ENCODE data around the gene MTHFR. TPM values are rescaled to one million over a fixed set of nuclear protein-coding genes. Genes with fewer than 3 reads are reported as not detected.

The MTHFR gene
- total RNA-seq, 1 donor from 2014 or later, result 18.1 TPM

GRCh38 chr1:11765661-11766428 lies 39.9 kb downstream of the MTHFR start:
- Mint-ChIP-seq H3K27me3 (ENCODE audit: insufficient read depth) (peaks cover 15% of the 10 kb centered on the region), H3K27ac (no peak overlapping the region), H3K36me3 (ENCODE audit: low read depth) (no peaks in the 10 kb centered on the region), H3K4me1 (ENCODE audit: low read depth) (no peaks in the 10 kb centered on the region), H3K4me3 (no peak overlapping the region), H3K9me3 (no peaks in the 10 kb centered on the region)
- DNase-seq (ENCODE audit: low spot score), result no peak
- intact Hi-C loops (cut with micrococcal nuclease), result no loop called here

GRCh38 chr1:11764519-11764918 lies 41.2 kb downstream of the MTHFR start:
- Mint-ChIP-seq H3K27ac (no peak overlapping the region), H3K4me1 (ENCODE audit: low read depth) (no peaks in the 10 kb centered on the region), H3K27me3 (ENCODE audit: insufficient read depth) (peaks cover 18% of the 10 kb centered on the region), H3K4me3 (no peak overlapping the region), H3K9me3 (no peaks in the 10 kb centered on the region), H3K36me3 (ENCODE audit: low read depth) (no peaks in the 10 kb centered on the region)
- no peak for DNase-seq (ENCODE audit: low spot score)
- intact Hi-C loops (cut with micrococcal nuclease), result no loop called here

DNA sequence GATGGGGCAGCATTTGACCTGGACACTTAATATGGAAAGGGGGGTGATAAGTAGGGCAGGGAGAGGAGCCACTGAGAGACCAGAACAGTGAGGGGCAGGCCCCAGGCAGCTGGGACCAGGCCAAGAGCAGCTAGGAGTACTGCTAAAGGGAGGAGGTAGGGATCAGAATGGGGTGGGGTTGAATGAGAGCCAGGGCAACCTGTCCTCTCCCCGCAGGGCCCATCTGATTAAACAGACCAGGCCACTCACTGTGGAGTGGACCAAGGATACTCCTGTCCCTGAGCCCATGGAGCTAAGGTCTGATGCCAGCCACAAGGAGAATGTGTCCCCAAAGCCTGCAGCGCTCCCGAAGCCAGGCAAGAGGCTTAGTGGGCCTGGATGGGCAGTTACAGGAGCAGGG lies 41.6 kb downstream of the MTHFR start:
- H3K27ac Mint-ChIP-seq, result no peak overlapping the region
- no peak overlapping the region for H3K4me3 Mint-ChIP-seq
- no peaks in the 10 kb centered on the region for H3K9me3 Mint-ChIP-seq
- intact Hi-C loops (cut with micrococcal nuclease), result no loop called here
- DNase-seq (ENCODE audit: low spot score), result no peak
- peaks cover 18% of the 10 kb centered on the region for H3K27me3 Mint-ChIP-seq (ENCODE audit: insufficient read depth)
- no peaks in the 10 kb centered on the region for H3K4me1 Mint-ChIP-seq (ENCODE audit: low read depth)
- no peaks in the 10 kb centered on the region for H3K36me3 Mint-ChIP-seq (ENCODE audit: low read depth)

GRCh38 chr1:11761988-11762406 lies 43.8 kb downstream of the MTHFR start, which contains the start of gene C1orf167:
TSS of gene C1orf167 (plus strand) at chr1:11762193. CDS start at chr1:11764401, 2,208 bp downstream.
- no peak within 1 kb of the TSS for H3K4me3 Mint-ChIP-seq

DNA sequence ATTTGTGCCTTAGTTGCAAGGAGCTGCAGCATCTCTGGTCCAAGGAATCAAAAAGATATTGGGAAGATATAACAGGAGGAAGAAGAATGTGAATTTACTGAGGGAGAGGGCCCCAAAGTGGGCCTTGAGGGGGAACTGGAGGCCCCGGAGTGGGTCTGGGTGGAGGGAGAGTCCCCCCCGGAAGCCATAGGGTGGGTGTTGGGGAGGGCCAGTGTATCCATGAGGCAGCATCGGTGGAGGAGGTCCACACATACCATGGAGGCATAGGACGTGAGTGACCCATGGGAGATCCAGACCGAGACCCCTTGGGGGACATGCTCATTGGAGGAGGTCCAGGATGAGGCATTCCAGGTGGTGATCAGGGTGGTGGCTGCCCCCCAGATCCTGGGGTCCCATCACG lies 44.5 kb downstream of the MTHFR start:
- Mint-ChIP-seq H3K36me3 (ENCODE audit: low read depth) (no peaks in the 10 kb centered on the region), H3K27me3 (ENCODE audit: insufficient read depth) (peaks cover 21% of the 10 kb centered on the region), H3K9me3 (no peaks in the 10 kb centered on the region), H3K27ac (no peak overlapping the region), H3K4me1 (ENCODE audit: low read depth) (no peaks in the 10 kb centered on the region), H3K4me3 (no peak overlapping the region)
- no peak for DNase-seq (ENCODE audit: low spot score)
- intact Hi-C loops (cut with micrococcal nuclease), result no loop called here

More at GRCh38 chr1:11761988-11762406, 43.8 kb downstream of the MTHFR start, which contains the start of gene C1orf167:
- intact Hi-C loops (cut with micrococcal nuclease), result loop anchor here (1.0 kb wide), 1 partner anchor 44 kb away; the partner anchor contains the start of gene CLCN6
- H3K36me3 Mint-ChIP-seq (ENCODE audit: low read depth), result no peaks in the 10 kb centered on the region
- H3K9me3 Mint-ChIP-seq, result no peaks in the 10 kb centered on the region
- peaks cover 21% of the 10 kb centered on the region for H3K27me3 Mint-ChIP-seq (ENCODE audit: insufficient read depth)
- peak; percentile 27 for DNase-seq (ENCODE audit: low spot score)
- H3K4me1 Mint-ChIP-seq (ENCODE audit: low read depth), result no peaks in the 10 kb centered on the region
- no peak within 1 kb of the TSS for H3K27ac Mint-ChIP-seq

GRCh38 chr1:11759791-11760190 lies 46.0 kb downstream of the MTHFR start:
- intact Hi-C loops (cut with micrococcal nuclease), result no loop called here
- Mint-ChIP-seq H3K4me3 (no peak overlapping the region), H3K4me1 (ENCODE audit: low read depth) (no peaks in the 10 kb centered on the region), H3K27ac (no peak overlapping the region), H3K36me3 (ENCODE audit: low read depth) (no peaks in the 10 kb centered on the region), H3K9me3 (no peaks in the 10 kb centered on the region), H3K27me3 (ENCODE audit: insufficient read depth) (peaks cover 21% of the 10 kb centered on the region)
- no peak for DNase-seq (ENCODE audit: low spot score)

DNA sequence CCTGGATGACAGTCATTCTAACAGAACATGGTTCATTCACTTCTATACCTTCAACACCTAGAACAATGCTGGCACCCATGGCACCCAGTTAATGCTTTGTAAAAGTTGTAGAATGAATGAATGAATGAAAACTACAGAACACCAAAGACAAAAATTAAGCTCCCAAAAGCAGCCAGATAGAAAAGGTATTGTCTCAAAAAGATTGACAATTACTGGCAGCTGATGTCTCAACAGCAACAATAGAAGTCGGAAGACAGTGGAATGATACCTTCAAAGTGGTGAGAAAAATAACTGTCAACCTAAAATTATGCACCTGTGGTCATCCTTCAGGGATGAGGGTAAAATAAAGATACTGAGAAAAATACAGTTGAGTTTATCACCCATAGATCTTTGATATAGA lies 48.7 kb downstream of the MTHFR start:
- no peak for DNase-seq (ENCODE audit: low spot score)
- Mint-ChIP-seq H3K27me3 (ENCODE audit: insufficient read depth) (peaks cover 13% of the 10 kb centered on the region), H3K36me3 (ENCODE audit: low read depth) (no peaks in the 10 kb centered on the region), H3K9me3 (no peaks in the 10 kb centered on the region), H3K27ac (no peak overlapping the region), H3K4me1 (ENCODE audit: low read depth) (no peaks in the 10 kb centered on the region), H3K4me3 (no peak overlapping the region)
- intact Hi-C loops (cut with micrococcal nuclease), result no loop called here

DNA sequence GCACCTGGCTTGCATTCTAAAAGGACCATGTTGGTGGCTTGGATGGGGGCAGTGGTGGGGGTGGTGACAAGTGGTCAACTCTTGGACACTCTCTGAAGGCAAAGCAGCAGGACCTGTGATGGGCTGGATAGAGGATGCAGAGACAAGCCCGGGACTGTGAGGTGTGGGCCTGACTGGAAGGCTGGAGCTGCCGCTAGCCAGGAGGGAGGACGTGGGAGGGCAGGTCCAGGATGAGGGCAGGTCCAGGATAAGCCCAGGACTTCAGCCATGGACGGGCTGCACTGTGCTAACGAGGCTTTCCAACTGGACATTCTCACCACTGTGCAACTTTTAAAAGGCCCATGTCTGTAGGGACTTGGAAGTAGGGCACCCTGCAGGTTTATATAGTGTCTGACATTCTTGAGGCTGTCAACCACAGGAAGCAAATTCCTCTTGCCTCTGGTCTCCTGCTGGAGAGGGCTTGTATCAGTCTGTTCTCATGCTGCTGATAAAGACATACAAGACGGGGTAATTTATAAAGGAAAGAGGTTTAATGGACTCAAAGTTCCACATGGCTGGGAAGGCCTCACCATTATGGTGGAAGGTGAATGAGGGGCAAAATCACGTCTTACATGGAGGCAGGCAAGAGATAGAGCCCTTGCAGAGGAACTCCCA lies 52.1 kb downstream of the MTHFR start:
- Mint-ChIP-seq H3K9me3 (no peaks in the 10 kb centered on the region), H3K27me3 (ENCODE audit: insufficient read depth) (peaks cover 3% of the 10 kb centered on the region), H3K27ac (no peak overlapping the region), H3K4me3 (no peak overlapping the region), H3K36me3 (ENCODE audit: low read depth) (peaks cover 3% of the 10 kb centered on the region), H3K4me1 (ENCODE audit: low read depth) (peaks cover 6% of the 10 kb centered on the region)
- intact Hi-C loops (cut with micrococcal nuclease), result no loop called here
- no peak for DNase-seq (ENCODE audit: low spot score)

DNA sequence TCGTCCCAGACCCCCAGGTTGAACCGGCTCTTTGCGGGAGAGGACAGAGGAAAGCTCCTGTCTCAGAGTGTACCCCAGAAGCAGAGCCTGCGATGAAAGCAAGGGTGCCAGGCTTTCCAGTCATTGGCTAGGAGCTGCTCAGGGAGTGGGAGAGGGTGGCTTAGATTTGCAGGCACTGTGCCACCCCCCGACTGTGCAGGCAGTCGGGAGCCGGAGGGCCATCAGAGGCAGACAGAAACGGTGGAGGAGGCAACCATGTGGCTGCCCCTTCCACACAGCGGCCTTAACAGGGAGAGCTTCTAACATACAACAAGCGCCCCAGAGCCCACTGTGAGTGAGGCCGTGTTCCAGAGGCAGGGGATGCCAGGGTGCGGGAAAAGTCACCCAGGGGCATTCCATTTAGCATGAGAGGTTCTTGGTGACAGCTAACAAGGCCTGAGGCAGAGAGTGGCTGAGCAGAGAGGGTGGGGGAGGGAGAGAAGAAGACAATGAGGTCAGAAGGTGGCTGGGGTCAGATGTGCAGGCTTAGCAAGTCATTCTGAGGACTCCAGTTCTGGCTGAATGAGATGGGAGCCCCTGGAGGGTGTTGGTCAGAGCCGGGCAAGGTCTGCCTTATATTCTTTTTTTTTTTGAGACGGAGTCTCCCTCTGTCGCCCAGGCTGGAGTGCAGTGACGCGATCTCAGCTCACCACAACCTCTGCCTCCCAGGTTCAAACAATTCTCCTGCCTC lies 53.2 kb downstream of the MTHFR start:
- peaks cover 6% of the 10 kb centered on the region for H3K4me1 Mint-ChIP-seq (ENCODE audit: low read depth)
- no peak overlapping the region for H3K4me3 Mint-ChIP-seq
- no peaks in the 10 kb centered on the region for H3K27me3 Mint-ChIP-seq (ENCODE audit: insufficient read depth)
- no peak for DNase-seq (ENCODE audit: low spot score)
- H3K9me3 Mint-ChIP-seq, result no peaks in the 10 kb centered on the region
- intact Hi-C loops (cut with micrococcal nuclease), result no loop called here
- no peak overlapping the region for H3K27ac Mint-ChIP-seq
- H3K36me3 Mint-ChIP-seq (ENCODE audit: low read depth), result peaks cover 3% of the 10 kb centered on the region

GRCh38 chr1:11751087-11751486 lies 54.7 kb downstream of the MTHFR start:
- Mint-ChIP-seq H3K4me3 (no peak overlapping the region), H3K4me1 (ENCODE audit: low read depth) (peaks cover 13% of the 10 kb centered on the region), H3K9me3 (no peaks in the 10 kb centered on the region), H3K27me3 (ENCODE audit: insufficient read depth) (no peaks in the 10 kb centered on the region), H3K27ac (no peak overlapping the region), H3K36me3 (ENCODE audit: low read depth) (peaks cover 10% of the 10 kb centered on the region)
- no peak for DNase-seq (ENCODE audit: low spot score)
- intact Hi-C loops (cut with micrococcal nuclease), result no loop called here

DNA sequence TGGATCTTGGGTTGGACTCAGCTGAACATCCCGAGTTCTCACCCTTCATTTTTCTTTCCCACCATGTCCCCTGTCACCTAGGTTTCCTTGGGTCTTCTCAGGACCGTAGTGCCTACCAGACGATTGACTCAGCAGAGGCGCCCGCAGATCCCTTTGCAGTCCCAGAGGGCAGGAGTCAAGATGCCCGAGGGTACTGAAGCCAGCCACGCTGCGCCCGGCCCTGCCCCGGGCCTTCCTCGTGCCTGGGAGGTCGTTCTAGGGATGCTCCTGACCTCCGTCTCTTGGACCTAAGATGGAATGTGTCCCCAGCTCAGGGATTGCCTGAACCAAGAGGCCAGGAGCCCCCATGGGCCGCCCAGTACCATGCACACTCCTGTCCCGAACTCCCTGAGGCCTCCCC lies 55.8 kb downstream of the MTHFR start:
- intact Hi-C loops (cut with micrococcal nuclease), result no loop called here
- no peak overlapping the region for H3K27ac Mint-ChIP-seq
- no peak for DNase-seq (ENCODE audit: low spot score)

DNA sequence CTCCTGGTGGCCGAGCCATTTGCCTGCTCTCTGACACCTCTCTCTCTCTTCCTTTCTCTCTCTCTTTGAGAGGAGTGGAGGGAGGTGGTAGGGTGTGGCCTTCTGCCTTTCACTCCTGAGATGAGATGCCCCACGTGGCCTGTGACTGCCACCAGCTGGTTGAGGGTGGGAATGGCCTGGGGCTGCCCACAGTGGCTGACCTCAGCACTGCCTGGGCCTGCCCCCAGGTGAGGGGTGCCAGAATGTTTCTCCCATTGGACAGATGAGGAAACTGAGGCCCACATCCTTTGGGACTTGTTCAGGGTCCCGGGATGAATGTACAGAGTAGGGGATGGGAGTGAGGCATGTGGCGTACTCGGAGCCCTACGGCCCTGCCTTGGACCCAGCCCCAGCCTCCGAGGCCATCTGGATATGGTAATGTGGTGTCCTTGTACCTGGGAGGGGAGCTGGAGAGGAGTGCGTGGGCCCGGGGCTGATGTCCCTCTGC lies 56.5 kb downstream of the MTHFR start:
- intact Hi-C loops (cut with micrococcal nuclease), result no loop called here
- Mint-ChIP-seq H3K27ac (peak overlapping the region; percentile 74), H3K36me3 (ENCODE audit: low read depth) (peaks cover 17% of the 10 kb centered on the region), H3K9me3 (no peaks in the 10 kb centered on the region), H3K27me3 (ENCODE audit: insufficient read depth) (no peaks in the 10 kb centered on the region), H3K4me1 (ENCODE audit: low read depth) (peaks cover 19% of the 10 kb centered on the region), H3K4me3 (no peak overlapping the region)
- peak; percentile 30 for DNase-seq (ENCODE audit: low spot score)

More for the DNA sequence above, 55.8 kb downstream of the MTHFR start:
- Mint-ChIP-seq H3K4me1 (ENCODE audit: low read depth) (peaks cover 19% of the 10 kb centered on the region), H3K9me3 (no peaks in the 10 kb centered on the region), H3K4me3 (no peak overlapping the region), H3K27me3 (ENCODE audit: insufficient read depth) (no peaks in the 10 kb centered on the region), H3K36me3 (ENCODE audit: low read depth) (peaks cover 15% of the 10 kb centered on the region)

All from activated T-helper 1 cell treated with anti-CD3 and anti-CD28 coated beads, Interleukin-12 subunit alpha, Interleukin-12 subunit beta, Interleukin-2, Interleukin-4 antibody, amounts not matched to agents 30 ng/mL and 10 ng/mL and 1 ng/mL, durations not matched to agents 14 hours and 24 hours and 36 hours (primary cell).